Ovary (tissue), 9 donors: ENCODE measurements around the gene SAFB2. TPM values are rescaled to one million over a fixed set of nuclear protein-coding genes. Genes with fewer than 3 reads are reported as not detected.

Source experiments
- DNase-seq, 5 donors: peaks; one replicate each; pipeline ENCODE4 v3.0.0-alpha.2; 2019 to 2020
- H3K27ac ChIP-seq, 2 donors: fragments of 200-600 bp; one replicate each; pipeline versions ENCODE4 v1.5.1 to v1.8.0; 2019 to 2022
- H3K27me3 ChIP-seq: fragments of 200-600 bp; one replicate; pipeline ENCODE4 v1.8.0; 2022
- H3K36me3 ChIP-seq: fragments of 200-600 bp; sonication (generic); one replicate; pipeline ENCODE4 v1.5.1; 2019
- H3K4me1 ChIP-seq: one replicate; pipeline ENCODE4 v1.8.1; 2013; ENCODE audit warnings: mild to moderate bottlenecking, moderate library complexity; ENCODE audit not compliant: insufficient read depth
- H3K4me3 ChIP-seq: fragments of 200-600 bp; sonication (generic); one replicate; pipeline ENCODE4 v1.5.1; 2017
- H3K9me3 ChIP-seq, 2 donors: fragments of 200-600 bp in 1 of 2; sonication (generic) in 1 of 2; one replicate each; pipeline versions ENCODE4 v1.5.1 to v1.8.1; 2013 to 2019; ENCODE audit warnings: mild to moderate bottlenecking in 1 of 2, moderate library complexity in 1 of 2
- CTCF ChIP-seq, 3 donors: fragments of 450-650 bp in 2 of 3; fragments of 200-600 bp in 1 of 3; IDR thresholded peaks; one replicate each; pipeline versions ENCODE4 v1.5.1 to v1.8.0; 2016 to 2022; ENCODE audit warnings: antibody characterized with exemption in 3 of 3, mild to moderate bottlenecking in 1 of 3
- EP300 ChIP-seq: sonication (generic); formaldehyde crosslinking; IDR thresholded peaks from one replicate; pipeline ENCODE4 v1.6.1; 2017; ENCODE audit warnings: antibody characterized with exemption
- POLR2A ChIP-seq: fragments of 450-650 bp; IDR thresholded peaks from one replicate; pipeline ENCODE4 v1.6.1; 2017; ENCODE audit warnings: antibody characterized with exemption, mild to moderate bottlenecking, moderate library complexity
- WGBS, 3 donors: extraction: QIAGEN DNeasy Blood & Tissue Kit in 1 of 3; methylation state at CpG; one replicate each; pipeline versions ENCODE4 v1.1.5 to v1.1.7; 2013 to 2017; 5-methylcytosine and 5-hydroxymethylcytosine counted together
- intact Hi-C, 4 donors: fragments of 100-400 bp; cut with DNase I; formaldehyde crosslinking; loops; one replicate each; pipeline versions ENCODE4 v1.11.0 to v1.15.1; 2022 to 2023
- polyA plus RNA-seq, 2 donors: library from polyadenylated mRNA; stranded (reverse); fragments of 200-250 nt in 1 of 2; fragments of 350-450 nt in 1 of 2; fragmentation: Illumina TruSeq in 1 of 2; extraction: RNeasy Lipid Tissue Mini Kit (QIAGEN cat#74804) in 1 of 2; gene quantifications; one replicate each; pipeline ENCODE4 v1.2.3, GENCODE V29; 2013 to 2014
- total RNA-seq, 7 donors: library from RNA; depleted of rRNA in 2 of 7; stranded (reverse); fragments of >200 nt in 2 of 7; fragmentation: NEBNext Ultra II Directional in 3 of 7; extraction: Animal tissue kit (Norgen Biotek cat#: 25700) in 3 of 7; gene quantifications; one replicate each; pipeline versions ENCODE4 v1.1.0 to v1.2.4, GENCODE V29; 2016 to 2023
- donor health status: DM: no; HTN: no; CAD: no; lungs with moderate emphysema.
- donor health status: DM: no; HTN: no; CAD: no.
- donor health status: Bipolar disorder and iron deficiency.
- donor health status: DM: yes; HTN: yes; CAD: no.
- donor health status: DM: no; HTN: no; CAD: no.
- donor health status: DM: yes; HTN: yes; CAD: no.

Gene SAFB2
- total and polyA plus RNA-seq, 9 donors, result 51.3 to 173 (median 107) TPM

GRCh38 chr19:5642204-5642603 is 19.6 kb upstream of the SAFB2 start:
- WGBS, 3 donors, result 57 to 68% (median 63%) methylated on average over 2 of the region's 2 CpGs
- TF ChIP-seq POLR2A (no peak), CTCF (IDR thresholded peaks at IDR 0.05) (no peak)
- no peak overlapping the region for H3K27ac ChIP-seq
- DNase-seq, result no peak
- no peaks in the 10 kb centered on the region for H3K36me3 ChIP-seq
- H3K27me3 ChIP-seq, result no peaks in the 10 kb centered on the region
- peaks cover 5% of the 10 kb centered on the region for H3K4me1 ChIP-seq
- H3K9me3 ChIP-seq, result no peaks in the 10 kb centered on the region
- H3K4me3 ChIP-seq, result no peak overlapping the region
- intact Hi-C loops, result no loop called here

DNA sequence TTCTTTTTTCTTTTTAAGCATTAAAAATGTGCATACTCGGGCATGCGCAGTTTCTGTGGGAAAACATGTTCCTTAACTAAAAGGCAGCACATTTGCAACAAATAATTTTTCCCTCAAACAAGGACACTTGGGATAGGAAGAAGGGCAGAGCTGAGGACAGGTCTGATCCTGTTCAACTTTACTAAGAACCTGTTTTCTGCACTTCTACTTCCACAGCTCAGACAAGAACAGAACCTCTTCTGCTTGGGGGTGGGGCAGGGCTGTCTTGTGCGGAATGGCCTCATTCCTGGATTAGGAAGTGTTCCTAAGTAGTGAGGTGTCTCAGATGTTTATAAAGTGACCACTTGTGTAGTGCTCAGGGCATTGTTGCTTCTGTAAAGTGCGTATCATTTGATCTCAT is 18.6 kb upstream of the SAFB2 start:
- no peak for TF ChIP-seq EP300
- TF ChIP-seq CTCF (IDR thresholded peaks at IDR 0.05), result no peak
- no peak for TF ChIP-seq POLR2A
- 93 to 94% (median 93%) methylated on average over 4 of the region's 4 CpGs for WGBS, 3 donors
- H3K36me3 ChIP-seq, result no peaks in the 10 kb centered on the region
- no peaks in the 10 kb centered on the region for H3K27me3 ChIP-seq
- H3K4me1 ChIP-seq, result peaks cover 6% of the 10 kb centered on the region
- H3K27ac ChIP-seq, result no peak overlapping the region
- intact Hi-C loops, result no loop called here
- no peak overlapping the region for H3K4me3 ChIP-seq
- no peaks in the 10 kb centered on the region for H3K9me3 ChIP-seq
- DNase-seq, result no peak

GRCh38 chr19:5637971-5638370 is 15.4 kb upstream of the SAFB2 start:
- no peak overlapping the region for H3K27ac ChIP-seq
- intact Hi-C loops, result no loop called here
- no peak for DNase-seq
- no peaks in the 10 kb centered on the region for H3K9me3 ChIP-seq
- TF ChIP-seq CTCF (IDR thresholded peaks at IDR 0.05) (no peak), POLR2A (no peak), EP300 (no peak)
- H3K27me3 ChIP-seq, result no peaks in the 10 kb centered on the region
- H3K4me3 ChIP-seq, result no peak overlapping the region
- peaks cover 6% of the 10 kb centered on the region for H3K4me1 ChIP-seq
- WGBS, 3 donors, result 2 to 20% (median 8%) methylated on average over 1 of the region's 1 CpG
- H3K36me3 ChIP-seq, result no peaks in the 10 kb centered on the region

- no peak for DNase-seq
- Histone ChIP-seq H3K9me3 (no peaks in the 10 kb centered on the region), H3K27ac (no peak overlapping the region), H3K4me3 (no peak overlapping the region), H3K4me1 (peaks cover 13% of the 10 kb centered on the region), H3K27me3 (no peaks in the 10 kb centered on the region), H3K36me3 (no peaks in the 10 kb centered on the region)
- intact Hi-C loops, result no loop called here
- TF ChIP-seq EP300 (no peak), CTCF (IDR thresholded peaks at IDR 0.05) (no peak), POLR2A (no peak)
- WGBS, 3 donors, result 74 to 78% (median 76%) methylated on average over 6 of the region's 6 CpGs
Measured at GRCh38 chr19:5635427-5635826, 12.9 kb upstream of the SAFB2 start.

- Histone ChIP-seq H3K27ac (no peak overlapping the region), H3K36me3 (no peaks in the 10 kb centered on the region)
Measured at GRCh38 chr19:5632657-5633056, 10.1 kb upstream of the SAFB2 start.

More at GRCh38 chr19:5632657-5633056, 10.1 kb upstream of the SAFB2 start:
- peaks cover 19% of the 10 kb centered on the region for H3K4me1 ChIP-seq
- no peaks in the 10 kb centered on the region for H3K27me3 ChIP-seq
- intact Hi-C loops, result no loop called here
- H3K9me3 ChIP-seq, result no peaks in the 10 kb centered on the region
- no peak overlapping the region for H3K4me3 ChIP-seq
- TF ChIP-seq CTCF (IDR thresholded peaks at IDR 0.05) (no peak), POLR2A (no peak), EP300 (no peak)
- 72 to 83% (median 75%) methylated on average over 5 of the region's 5 CpGs for whole genome bisulfite sequencing, 3 donors
- no peak for DNase-seq
